K562 (cell line): Measurements from ENCODE around the gene PMM1.

Experiments
- CHD1 ChIP-seq: fragments of 200-600 bp; sonication (generic); IDR thresholded peaks from one replicate; pipeline ENCODE4 v1.6.1; 2012; ENCODE audit warnings: mild to moderate bottlenecking, moderate library complexity, low read length, inconsistent platforms
- CTCF ChIP-seq, 3 experiments: IDR thresholded peaks in 2 of 3; conservative IDR thresholded peaks in 1 of 3; 2 replicates each; pipeline ENCODE4 v1.5.1; 2011 to 2012; ENCODE audit warnings: low read length in 3 of 3, mild to moderate bottlenecking in 3 of 3, control low read depth in 2 of 3, improper control_type of control experiment in 1 of 3, inconsistent platforms in 1 of 3, low read depth in 1 of 3, mixed read lengths in 1 of 3, moderate library complexity in 1 of 3; ENCODE audit not compliant: insufficient read depth in 2 of 3
- EP300 ChIP-seq: IDR thresholded peaks from 2 replicates; pipeline ENCODE4 v1.6.1; 2012; ENCODE audit warnings: low read length, improper control_type of control experiment
- FOXP4 ChIP-seq: sonication (generic); formaldehyde crosslinking; IDR thresholded peaks from 2 replicates; pipeline ENCODE4 v1.8.0; 2022; ENCODE audit warnings: mild to moderate bottlenecking, missing genetic modification reagents, borderline replicate concordance
- HIVEP1 ChIP-seq: fragments of 250-450 bp; sonication (Bioruptor Pico); IDR thresholded peaks from 2 replicates; pipeline ENCODE4 v1.4.0; 2020; ENCODE audit warnings: mild to moderate bottlenecking
- JUND ChIP-seq, 2 experiments: IDR thresholded peaks; 2 replicates in 1 of 2; 3 replicates in 1 of 2; pipeline ENCODE4 v1.6.1; 2011; ENCODE audit warnings: borderline replicate concordance in 2 of 2, low read depth in 2 of 2, low read length in 2 of 2, improper control_type of control experiment in 1 of 2, missing biosample characterization in 1 of 2, missing genetic modification characterization in 1 of 2, missing genetic modification reagents in 1 of 2
- POLR2A ChIP-seq: fragments of 450-650 bp; conservative IDR thresholded peaks from 2 replicates; pipeline ENCODE4 v1.6.1; 2016
- POU5F1 ChIP-seq: fragments of 150-350 bp; IDR thresholded peaks from 2 replicates; pipeline ENCODE4 v1.6.1; 2014; ENCODE audit warnings: borderline replicate concordance, low read length, low read depth, mild to moderate bottlenecking; ENCODE audit not compliant: partially characterized antibody
- YY1 ChIP-seq, 3 experiments: IDR thresholded peaks; 2 replicates each; pipeline ENCODE4 v1.6.1; 2011; ENCODE audit warnings: low read length in 2 of 3, mild to moderate bottlenecking in 2 of 3, moderate library complexity in 2 of 3, borderline replicate concordance in 1 of 3, control low read depth in 1 of 3, low read depth in 1 of 3; ENCODE audit not compliant: insufficient read depth in 3 of 3, insufficient replicate concordance in 2 of 3, control insufficient read depth in 1 of 3, insufficient read length in 1 of 3; ENCODE audit errors: extremely low read depth in 1 of 3
- ZBTB26 ChIP-seq: fragments of 450-650 bp; formaldehyde crosslinking; IDR thresholded peaks from 2 replicates; pipeline ENCODE4 v1.4.0; 2022; ENCODE audit warnings: missing genetic modification characterization
- ZFP30 ChIP-seq: fragments of 250-450 bp; sonication (Bioruptor Pico); IDR thresholded peaks from 2 replicates; pipeline ENCODE4 v1.8.0; 2022; ENCODE audit warnings: moderate library complexity, mild to moderate bottlenecking, inconsistent platforms, borderline replicate concordance

GRCh38 chr22:41598081-41598480 lies 8.4 kb upstream of the PMM1 start:
- TF ChIP-seq POLR2A (no peak), YY1 (IDR thresholded peaks at IDR 0.05; ENCODE audit: borderline replicate concordance in 1 of 3, control insufficient read depth in 1 of 3, extremely low read depth in 1 of 3, insufficient read depth in 3 of 3, insufficient read length in 1 of 3, insufficient replicate concordance in 2 of 3, low read depth in 1 of 3, low read length in 2 of 3) (no peak), CTCF (IDR thresholded peaks at IDR 0.05 in 2 of 3, conservative IDR thresholded peaks at IDR 0.05 in 1 of 3; ENCODE audit: insufficient read depth in 2 of 3, low read depth in 1 of 3, low read length in 3 of 3) (0 out of 6 replicates have a peak, but pooled peaks of 1 of the 3 experiments have one; percentile 4), ZFP30 (CRISPR knock-in tag) (no peak), POU5F1 (no peak), HIVEP1 (CRISPR knock-in tag) (no peak), JUND (IDR thresholded peaks at IDR 0.05; ENCODE audit: borderline replicate concordance, low read depth, low read length) (peak; percentile 41; the same call in 1 of the 2 replicates), JUND (tag; IDR thresholded peaks at IDR 0.05; ENCODE audit: borderline replicate concordance, low read depth, low read length) (no peak; the same call in 2 of the 3 replicates), FOXP4 (CRISPR knock-in tag) (no peak), CHD1 (no peak), EP300 (no peak), ZBTB26 (no peak)
